B cell (primary cell): ENCODE measurements around the gene MRPL54. TPM values are rescaled to one million over a fixed set of nuclear protein-coding genes. Genes with fewer than 3 reads are reported as not detected.

ENCODE experiments used
- ATAC-seq: fragments of 200-7000 bp; cut with Tn5 transposase; one replicate; pipeline ENCODE4 v1.10.0; 2021; ENCODE audit warnings: low read depth, mild to moderate bottlenecking, moderate number of reproducible peaks, moderate library complexity
- CTCF ChIA-PET: fragments of 350-600 bp; sonication (Branson Sonifier 250); formaldehyde crosslinking; loops from one replicate; lab custom pipeline; 2021; ENCODE audit warnings: antibody characterized with exemption, inconsistent platforms; lab: Charles Lee
- POLR2A ChIA-PET: fragments of 350-600 bp; sonication (Branson Sonifier 250); formaldehyde crosslinking; loops from one replicate; lab custom pipeline; 2021; ENCODE audit warnings: antibody characterized with exemption; lab: Charles Lee
- DNase-seq: peaks from one replicate; pipeline ENCODE4 v3.0.0; 2013
- H2AFZ ChIP-seq: 2 replicates; pipeline ENCODE4 v1.6.1; 2012; ENCODE audit warnings: mild to moderate bottlenecking, low read depth, low read length; ENCODE audit not compliant: insufficient read depth, poor library complexity, severe bottlenecking
- H3K27ac ChIP-seq, 2 donors: 1 replicate in 1 of 2; 2 replicates in 1 of 2; pipeline ENCODE4 v1.5.1; 2012 to 2013; ENCODE audit warnings: low read length in 2 of 2, mild to moderate bottlenecking in 2 of 2, moderate library complexity in 1 of 2
- H3K27me3 ChIP-seq, 4 experiments: fragments of 200-600 bp in 1 of 4; sonication (generic) in 1 of 4; replicated peaks in 1 of 4; 1 replicate in 2 of 4; 2 replicates in 2 of 4; pipeline versions ENCODE4 v1.6.1 to v1.7.0; 2013 to 2016; ENCODE audit warnings: low read length in 3 of 4, mild to moderate bottlenecking in 2 of 4, mixed read lengths in 1 of 4, moderate library complexity in 1 of 4; ENCODE audit not compliant: insufficient read depth in 4 of 4, control insufficient read depth in 3 of 4; ENCODE audit errors: control extremely low read depth in 1 of 4
- H3K36me3 ChIP-seq, 2 experiments: replicated peaks in 1 of 2; 1 replicate in 1 of 2; 2 replicates in 1 of 2; pipeline versions ENCODE4 v1.6.1 to v1.7.1; 2013; ENCODE audit warnings: low read length in 1 of 2; ENCODE audit not compliant: insufficient read depth in 2 of 2, control insufficient read depth in 1 of 2; ENCODE audit errors: control extremely low read depth in 1 of 2, extremely low read depth in 1 of 2
- H3K4me1 ChIP-seq, 2 donors: fragments of 200-600 bp in 1 of 2; sonication (generic) in 1 of 2; 1 replicate in 1 of 2; 2 replicates in 1 of 2; pipeline versions ENCODE4 v1.5.1 to v1.6.1; 2013 to 2017; ENCODE audit warnings: low read length in 2 of 2; ENCODE audit not compliant: control insufficient read depth in 2 of 2, insufficient read depth in 2 of 2
- H3K4me2 ChIP-seq: replicated peaks from 2 replicates; pipeline ENCODE3; 2012; ENCODE audit warnings: mild to moderate bottlenecking, low read depth, low read length; ENCODE audit not compliant: poor library complexity, severe bottlenecking
- H3K4me3 ChIP-seq, 5 experiments: fragments of 200-600 bp in 1 of 5; sonication (generic) in 1 of 5; 1 replicate in 3 of 5; 2 replicates in 2 of 5; pipeline versions ENCODE4 v1.5.1 to v1.7.0; 2011 to 2016; ENCODE audit warnings: low read length in 4 of 5, mild to moderate bottlenecking in 4 of 5, low read depth in 2 of 5, control low read depth in 1 of 5, moderate library complexity in 1 of 5; ENCODE audit not compliant: insufficient read depth in 1 of 5; ENCODE audit errors: control extremely low read depth in 1 of 5, extremely low read depth in 1 of 5
- H3K79me2 ChIP-seq: fragments of 200-600 bp; sonication (generic); one replicate; pipeline ENCODE4 v1.6.0; 2016; ENCODE audit warnings: low read length; ENCODE audit not compliant: control insufficient read depth, insufficient read depth
- H3K9ac ChIP-seq: fragments of 200-600 bp; sonication (generic); 2 replicates; pipeline ENCODE4 v1.6.1; 2017; ENCODE audit warnings: mild to moderate bottlenecking, low read length, moderate library complexity
- H3K9me3 ChIP-seq, 3 donors: one replicate each; pipeline versions ENCODE4 v1.6.1 to v1.7.1; 2013; ENCODE audit warnings: low read length in 2 of 3; ENCODE audit not compliant: control insufficient read depth in 2 of 3, insufficient read depth in 1 of 3; ENCODE audit errors: control extremely low read depth in 1 of 3
- H4K20me1 ChIP-seq: 2 replicates; pipeline ENCODE4 v1.6.0; 2012; ENCODE audit warnings: mild to moderate bottlenecking, low read length; ENCODE audit not compliant: insufficient read depth, control insufficient read depth, poor library complexity, severe bottlenecking
- H3K27ac Mint-ChIP-seq: one replicate; pipeline ENCODE4 v1.8.0; 2021; ENCODE audit warnings: mixed read lengths
- H3K27me3 Mint-ChIP-seq: one replicate; pipeline ENCODE4 v1.8.0; 2021; ENCODE audit warnings: mixed read lengths
- H3K4me1 Mint-ChIP-seq: one replicate; pipeline ENCODE4 v1.8.0; 2021; ENCODE audit warnings: mixed read lengths
- H3K4me3 Mint-ChIP-seq: one replicate; pipeline ENCODE4 v1.8.0; 2021; ENCODE audit warnings: mixed read lengths
- H3K9me3 Mint-ChIP-seq: one replicate; pipeline ENCODE4 v1.8.0; 2022; ENCODE audit warnings: mixed read lengths; ENCODE audit not compliant: insufficient read depth
- EZH2 ChIP-seq: IDR thresholded peaks from 2 replicates; pipeline ENCODE4 v1.6.1; 2012; ENCODE audit warnings: borderline replicate concordance, low read depth, mild to moderate bottlenecking, moderate library complexity, low read length; ENCODE audit not compliant: insufficient read depth, poor library complexity, severe bottlenecking
- WGBS: methylation state at CpG from one replicate; pipeline ENCODE4 v1.1.5; 2013; ENCODE audit warnings: missing lambda C conversion rate; ENCODE audit not compliant: insufficient coverage; 5-methylcytosine and 5-hydroxymethylcytosine counted together
- intact Hi-C: fragments of 100-400 bp; cut with micrococcal nuclease; formaldehyde crosslinking; loops from one replicate; pipeline ENCODE4 v1.10.0; 2022
- polyA plus RNA-seq: library from polyadenylated mRNA; depleted of rRNA; stranded (reverse); fragments of >200 nt; gene quantifications from 2 replicates; pipeline ENCODE4 v1.2.3, GENCODE V29; 2012
- total RNA-seq, 2 donors: library from RNA; stranded (reverse); fragments of 120-200 nt in 1 of 2; gene quantifications; 1 replicate in 1 of 2; 2 replicates in 1 of 2; pipeline versions ENCODE4 v1.2.3 to v1.2.4, GENCODE V29; 2013 to 2022
- TF ChIP-seq, protein P1 (sequence below): fragments of 200-600 bp; IDR thresholded peaks from one replicate; pipeline ENCODE4 v1.8.0; 2022; ENCODE audit warnings: antibody characterized with exemption, mild to moderate bottlenecking

The MRPL54 gene
- total and polyA plus RNA-seq, 2 donors (not counting 1 experiment from before 2014, with no cell fraction given), result 54.3 to 75.1 TPM

DNA sequence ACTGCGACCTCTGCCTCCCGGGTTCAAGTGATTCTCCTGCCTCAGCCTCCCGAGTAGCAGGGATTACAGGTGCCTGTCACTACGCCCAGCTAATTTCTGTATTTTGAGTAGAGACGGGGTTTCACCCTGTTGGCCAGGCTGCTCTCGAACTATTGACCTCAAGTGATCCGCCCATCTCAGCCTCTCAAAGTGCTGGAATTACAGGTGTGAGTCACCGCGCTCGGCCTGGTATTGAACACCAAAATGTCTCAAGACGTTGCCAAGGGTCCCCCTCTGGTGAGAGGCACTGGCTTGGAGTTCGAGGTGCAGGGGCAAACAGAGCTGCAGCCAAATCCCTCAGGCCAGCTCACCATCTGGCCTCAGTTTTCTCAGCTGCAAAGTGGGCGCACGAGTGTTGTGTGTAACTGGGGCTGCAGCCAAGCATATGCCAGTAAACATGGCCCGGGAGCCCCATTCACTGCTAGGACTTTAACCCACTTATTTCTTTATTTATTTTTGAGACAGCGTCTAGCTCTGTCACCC is 46.3 kb upstream of the MRPL54 start:
- Histone ChIP-seq H3K9ac (no peak overlapping the region), H3K27ac (no peak overlapping the region), H3K4me2 (no peak overlapping the region), H3K27me3 (peaks cover 0 to 25% (median 12%) of the 10 kb centered on the region in 4 experiments), H3K9me3 (peaks cover 0 to 3% (median 0%) of the 10 kb centered on the region in 3 donors), H3K4me1 (peaks cover 5 to 7% of the 10 kb centered on the region in 2 donors), H2AFZ (no peak overlapping the region), H3K79me2 (no peaks in the 10 kb centered on the region), H3K4me3 (no peak overlapping the region), H3K36me3 (no peaks in the 10 kb centered on the region), H4K20me1 (no peaks in the 10 kb centered on the region)
- H3K4me3 Mint-ChIP-seq, result no peak overlapping the region
- ATAC-seq (no peak), DNase-seq (no peak)
- WGBS, result 86% methylated on average over 16 of the region's 16 CpGs
- no peak overlapping the region for H3K27ac Mint-ChIP-seq
- TF ChIP-seq, protein P1, sequence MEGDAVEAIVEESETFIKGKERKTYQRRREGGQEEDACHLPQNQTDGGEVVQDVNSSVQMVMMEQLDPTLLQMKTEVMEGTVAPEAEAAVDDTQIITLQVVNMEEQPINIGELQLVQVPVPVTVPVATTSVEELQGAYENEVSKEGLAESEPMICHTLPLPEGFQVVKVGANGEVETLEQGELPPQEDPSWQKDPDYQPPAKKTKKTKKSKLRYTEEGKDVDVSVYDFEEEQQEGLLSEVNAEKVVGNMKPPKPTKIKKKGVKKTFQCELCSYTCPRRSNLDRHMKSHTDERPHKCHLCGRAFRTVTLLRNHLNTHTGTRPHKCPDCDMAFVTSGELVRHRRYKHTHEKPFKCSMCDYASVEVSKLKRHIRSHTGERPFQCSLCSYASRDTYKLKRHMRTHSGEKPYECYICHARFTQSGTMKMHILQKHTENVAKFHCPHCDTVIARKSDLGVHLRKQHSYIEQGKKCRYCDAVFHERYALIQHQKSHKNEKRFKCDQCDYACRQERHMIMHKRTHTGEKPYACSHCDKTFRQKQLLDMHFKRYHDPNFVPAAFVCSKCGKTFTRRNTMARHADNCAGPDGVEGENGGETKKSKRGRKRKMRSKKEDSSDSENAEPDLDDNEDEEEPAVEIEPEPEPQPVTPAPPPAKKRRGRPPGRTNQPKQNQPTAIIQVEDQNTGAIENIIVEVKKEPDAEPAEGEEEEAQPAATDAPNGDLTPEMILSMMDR, result no peak
- TF ChIP-seq EZH2, result no peak
- ChIA-PET CTCF (interaction anchor here (1.3 to 1.4 kb wide), 2 partner anchors 24 to 106 kb away, joined by 3 to 4 read pairs; no protein-coding TSS in a partner anchor), POLR2A (interaction anchor here (0.6 kb wide), 1 partner anchor 63 kb away, joined by 3 read pairs; no protein-coding TSS in a partner anchor)
- intact Hi-C loops, result no loop called here
- H3K27me3 Mint-ChIP-seq, result peaks cover 10% of the 10 kb centered on the region
- no peaks in the 10 kb centered on the region for H3K9me3 Mint-ChIP-seq
- peaks cover 3% of the 10 kb centered on the region for H3K4me1 Mint-ChIP-seq

DNA sequence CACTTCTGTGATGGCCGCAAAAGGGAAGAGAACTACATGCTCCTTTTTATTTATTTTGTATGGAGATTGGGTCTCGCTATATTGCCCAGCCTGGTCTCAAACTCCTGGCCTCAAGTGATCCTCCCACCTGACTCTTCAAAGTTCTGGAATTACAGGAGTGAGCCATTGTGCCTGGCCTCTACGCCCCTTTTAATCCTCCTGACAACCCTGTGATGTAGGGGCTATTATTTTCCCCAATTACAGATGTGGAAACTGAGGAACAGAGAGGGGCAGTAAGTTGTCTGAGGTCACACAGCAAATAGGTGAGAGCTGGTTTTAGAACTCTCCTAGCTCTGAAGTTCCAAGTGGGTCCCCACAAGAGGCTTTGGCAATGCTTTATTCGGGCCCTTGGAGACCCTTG is 42.6 kb upstream of the MRPL54 start:
- Mint-ChIP-seq H3K27me3 (peaks cover 21% of the 10 kb centered on the region), H3K4me1 (peaks cover 11% of the 10 kb centered on the region), H3K27ac (no peak overlapping the region), H3K9me3 (no peaks in the 10 kb centered on the region), H3K4me3 (no peak overlapping the region)
- H3K4me1 ChIP-seq, result peaks cover 16 to 20% of the 10 kb centered on the region in 2 donors
- H3K27ac ChIP-seq, result no peak overlapping the region
- H2AFZ ChIP-seq, result no peak overlapping the region
- DNase-seq (no peak), ATAC-seq (no peak)
- WGBS, result 100% methylated on average over 1 of the region's 4 CpGs
- no peak overlapping the region for H3K4me3 ChIP-seq
- H3K79me2 ChIP-seq, result no peaks in the 10 kb centered on the region
- POLR2A ChIA-PET, result no interaction called here
- intact Hi-C loops, result no loop called here
- no peaks in the 10 kb centered on the region for H3K36me3 ChIP-seq
- peaks cover 0 to 12% (median 0%) of the 10 kb centered on the region in 3 donors for H3K9me3 ChIP-seq
- H3K9ac ChIP-seq, result no peak overlapping the region
- H3K27me3 ChIP-seq, result peaks cover 0 to 42% (median 21%) of the 10 kb centered on the region in 4 experiments
- CTCF ChIA-PET, result interaction anchor here (0.6 to 2.0 kb wide), 7 partner anchors 11 to 102 kb away, joined by 3 to 7 read pairs (median 3); partner anchors contain the start of gene TJP3
- no peak overlapping the region for H3K4me2 ChIP-seq
- no peaks in the 10 kb centered on the region for H4K20me1 ChIP-seq
- TF ChIP-seq EZH2, result no peak
- TF ChIP-seq, protein P1, result no peak
